ENCODE results near the gene TRAM2.

DNA sequence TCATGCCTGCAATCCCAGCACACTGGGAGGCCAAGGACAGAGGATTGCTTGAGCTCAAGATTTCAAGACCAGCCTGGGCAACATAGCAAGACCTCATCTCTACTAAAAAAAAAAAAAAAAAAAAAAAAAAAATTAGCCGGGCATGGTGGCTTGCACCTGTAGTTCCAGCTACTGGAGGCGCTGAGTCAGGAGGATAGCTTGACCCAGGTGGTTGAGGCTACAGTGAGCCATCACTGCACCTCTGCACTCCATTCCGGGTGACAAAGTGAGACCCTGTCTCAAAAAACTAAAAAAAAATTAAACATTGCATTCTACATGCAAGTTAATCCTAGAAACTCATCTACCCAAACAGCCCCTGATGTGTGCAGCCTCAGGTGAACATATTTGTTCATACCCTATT lies 7.3 kb upstream of the TRAM2 start:
- TF ChIP-seq EZH2 (IDR thresholded peaks at IDR 0.05): no peak
- no peak for TF ChIP-seq CTCF (IDR thresholded peaks at IDR 0.05 in 2 of 3, conservative IDR thresholded peaks at IDR 0.05 in 1 of 3; ENCODE audit: borderline replicate concordance in 1 of 3, insufficient read depth in 1 of 3, low read depth in 2 of 3, low read length in 2 of 3)
- TF ChIP-seq ZNF274 (IDR thresholded peaks at IDR 0.05; ENCODE audit: low read depth, low read length): no peak
- no peak for TF ChIP-seq TCF7L2 (IDR thresholded peaks at IDR 0.05; ENCODE audit: borderline replicate concordance, extremely low read depth, insufficient read depth, insufficient read length)
- no peak for TF ChIP-seq YY1 (IDR thresholded peaks at IDR 0.05; ENCODE audit: extremely low read depth, insufficient replicate concordance, low read depth, low read length)
- no peak for TF ChIP-seq POLR2A (IDR thresholded peaks at IDR 0.05; ENCODE audit: borderline replicate concordance, extremely low read depth, insufficient read depth, insufficient read length)
- no peak for TF ChIP-seq CEBPB (IDR thresholded peaks at IDR 0.05; ENCODE audit: low read depth)
- TF ChIP-seq ATF3 (IDR thresholded peaks at IDR 0.05): no peak
- no peak for TF ChIP-seq EGR1 (IDR thresholded peaks at IDR 0.05; ENCODE audit: low read depth)
- TF ChIP-seq SIN3A (IDR thresholded peaks at IDR 0.05; ENCODE audit: low read depth): no peak
- TF ChIP-seq RAD21 (IDR thresholded peaks at IDR 0.05; ENCODE audit: low read depth): no peak
- TF ChIP-seq SP1 (IDR thresholded peaks at IDR 0.05; ENCODE audit: low read depth): no peak
- TF ChIP-seq POLR2AphosphoS5 (IDR thresholded peaks at IDR 0.05; ENCODE audit: low read depth, low read length): no peak
- no peak for TF ChIP-seq EZH2phosphoT487 (IDR thresholded peaks at IDR 0.05; ENCODE audit: borderline replicate concordance)
